DND-41 (cell line): Measurements from ENCODE around the gene NRG2.

Experiments used
- EZH2 ChIP-seq: IDR thresholded peaks from 3 replicates; pipeline ENCODE4 v1.6.1; 2012; ENCODE audit warnings: borderline replicate concordance, low read depth, mild to moderate bottlenecking, moderate library complexity, low read length, inconsistent platforms; ENCODE audit not compliant: severe bottlenecking
- TF ChIP-seq, protein P1 (sequence below): IDR thresholded peaks from 2 replicates; pipeline ENCODE4 v1.5.1; 2012; ENCODE audit warnings: borderline replicate concordance, low read length, moderate library complexity, mild to moderate bottlenecking; ENCODE audit not compliant: poor library complexity, severe bottlenecking; ENCODE audit errors: extremely low read depth

DNA sequence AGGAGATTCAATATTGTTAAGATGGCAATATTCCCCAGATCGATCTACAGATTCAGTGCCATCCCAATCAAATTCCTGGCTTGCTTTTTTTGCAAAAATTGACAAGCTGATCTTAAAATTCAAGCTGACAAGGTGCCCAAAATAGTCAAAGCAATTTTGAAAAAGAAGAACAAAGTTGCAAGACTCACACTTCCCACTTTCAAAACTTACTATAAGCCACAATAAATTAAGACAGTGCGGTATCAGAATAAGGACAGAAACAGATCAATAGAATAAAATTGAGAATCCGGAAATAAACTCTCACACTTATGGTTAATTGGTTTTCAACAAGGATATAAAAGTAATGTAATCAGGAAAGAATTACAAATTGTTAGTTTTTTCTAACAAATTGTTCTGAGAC is 97.1 kb downstream of the NRG2 start:
- TF ChIP-seq, protein P1, sequence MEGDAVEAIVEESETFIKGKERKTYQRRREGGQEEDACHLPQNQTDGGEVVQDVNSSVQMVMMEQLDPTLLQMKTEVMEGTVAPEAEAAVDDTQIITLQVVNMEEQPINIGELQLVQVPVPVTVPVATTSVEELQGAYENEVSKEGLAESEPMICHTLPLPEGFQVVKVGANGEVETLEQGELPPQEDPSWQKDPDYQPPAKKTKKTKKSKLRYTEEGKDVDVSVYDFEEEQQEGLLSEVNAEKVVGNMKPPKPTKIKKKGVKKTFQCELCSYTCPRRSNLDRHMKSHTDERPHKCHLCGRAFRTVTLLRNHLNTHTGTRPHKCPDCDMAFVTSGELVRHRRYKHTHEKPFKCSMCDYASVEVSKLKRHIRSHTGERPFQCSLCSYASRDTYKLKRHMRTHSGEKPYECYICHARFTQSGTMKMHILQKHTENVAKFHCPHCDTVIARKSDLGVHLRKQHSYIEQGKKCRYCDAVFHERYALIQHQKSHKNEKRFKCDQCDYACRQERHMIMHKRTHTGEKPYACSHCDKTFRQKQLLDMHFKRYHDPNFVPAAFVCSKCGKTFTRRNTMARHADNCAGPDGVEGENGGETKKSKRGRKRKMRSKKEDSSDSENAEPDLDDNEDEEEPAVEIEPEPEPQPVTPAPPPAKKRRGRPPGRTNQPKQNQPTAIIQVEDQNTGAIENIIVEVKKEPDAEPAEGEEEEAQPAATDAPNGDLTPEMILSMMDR: no peak
- no peak for TF ChIP-seq EZH2
